Testis (tissue), 2 donors: ENCODE measurements around the gene TBL1X.
"Not testable (repeated sequence)": the region's sequence is repeated elsewhere in the genome, so short reads cannot be mapped to it uniquely, and the experiment has no call there.

Experiments
- CTCF ChIP-seq, 3 experiments: fragments of 450-650 bp in 2 of 3; fragments of 200-600 bp in 1 of 3; sonication (generic) in 1 of 3; IDR thresholded peaks; one replicate each; pipeline ENCODE4 v1.5.1; 2016 to 2019; ENCODE audit warnings: antibody characterized with exemption in 3 of 3, mild to moderate bottlenecking in 2 of 3, moderate library complexity in 1 of 3
- POLR2A ChIP-seq: fragments of 450-650 bp; IDR thresholded peaks from one replicate; pipeline ENCODE4 v1.6.1; 2017; ENCODE audit warnings: antibody characterized with exemption, mild to moderate bottlenecking, moderate library complexity

GRCh38 chrX:9435086-9435485 is 29.8 kb upstream of the TBL1X start:
- TF ChIP-seq CTCF (IDR thresholded peaks at IDR 0.05); POLR2A: not testable (repeated sequence)
